HepG2 (cell line): ENCODE results near the gene MYO18B. TPM values are rescaled to one million over a fixed set of nuclear protein-coding genes. Genes with fewer than 3 reads are reported as not detected.

Source experiments
- ATAC-seq: fragments of 200-7000 bp; cut with Tn5 transposase; 3 replicates; pipeline ENCODE4 v1.9.1; 2020; ENCODE audit warnings: mild to moderate bottlenecking, moderate library complexity
- BruUV-seq: library from RNA; stranded (reverse); fragments of 400-500 nt; replicated peaks from 2 replicates; lab custom pipeline; 2021; lab: Mats Ljungman, UMichigan
- CTCF ChIA-PET: fragments of 300-600 bp; formaldehyde crosslinking; extraction: SDS; loops from one replicate; lab custom pipeline; 2021; ENCODE audit warnings: low total read pairs, inconsistent platforms, low intra/inter-chr PET ratio; lab: Yijun Ruan, JAX
- POLR2A ChIA-PET: fragments of 350-600 bp; sonication (Branson Sonifier 250); formaldehyde crosslinking; loops from one replicate; lab custom pipeline; 2020; ENCODE audit warnings: antibody characterized with exemption, inconsistent platforms; lab: Yijun Ruan, JAX
- DNase-seq: peaks from one replicate; pipeline ENCODE4 v3.0.0-alpha.2; 2015; ENCODE audit warnings: low spot score
- FAIRE-seq: peaks from 3 replicates; lab custom pipeline; 2011; peaks lifted over from hg19 to GRCh38; lab: Jason Lieb, UNC
- H2AFZ ChIP-seq: one replicate; pipeline ENCODE4 v1.6.1; 2011; ENCODE audit warnings: low read length, inconsistent platforms
- H3K27ac ChIP-seq: fragments of 300-600 bp; 3 replicates; pipeline ENCODE4 v1.8.0; 2011; ENCODE audit warnings: mixed run types, mild to moderate bottlenecking, mixed read lengths, low read length, inconsistent platforms; ENCODE audit not compliant: insufficient read depth; ENCODE audit errors: extremely low read length
- H3K27me3 ChIP-seq, 2 experiments: fragments of 200-600 bp in 1 of 2; 2 replicates in 1 of 2; 3 replicates in 1 of 2; pipeline versions ENCODE4 v1.6.0 to v1.8.0; 2011; ENCODE audit warnings: low read length in 2 of 2, mild to moderate bottlenecking in 2 of 2, moderate library complexity in 2 of 2, inconsistent platforms in 1 of 2; ENCODE audit not compliant: insufficient read depth in 2 of 2, control insufficient read depth in 1 of 2
- H3K36me3 ChIP-seq, 2 experiments: fragments of 200-600 bp in 1 of 2; replicated peaks in 1 of 2; 2 replicates in 1 of 2; 3 replicates in 1 of 2; pipeline versions ENCODE4 v1.5.1 to v1.8.0; 2011; ENCODE audit warnings: low read length in 2 of 2, inconsistent platforms in 1 of 2; ENCODE audit not compliant: insufficient read depth in 2 of 2, control insufficient read depth in 1 of 2
- H3K4me1 ChIP-seq: 2 replicates; pipeline ENCODE4 v1.5.1; 2012; ENCODE audit warnings: low read length, inconsistent platforms; ENCODE audit not compliant: insufficient read depth
- H3K4me2 ChIP-seq: 2 replicates; pipeline ENCODE4 v1.6.0; 2011; ENCODE audit warnings: low read depth, low read length, inconsistent platforms
- H3K4me3 ChIP-seq, 3 experiments: fragments of 200-600 bp in 1 of 3; sonication (generic), shearing (Covaris generic) in 1 of 3; replicated peaks in 1 of 3; 2 replicates each; pipeline ENCODE4 v1.5.1; 2011 to 2016; ENCODE audit warnings: low read length in 3 of 3, inconsistent platforms in 2 of 3, low read depth in 2 of 3, mild to moderate bottlenecking in 2 of 3, control low read depth in 1 of 3, mixed read lengths in 1 of 3; ENCODE audit not compliant: insufficient read depth in 1 of 3
- H3K79me2 ChIP-seq: one replicate; pipeline ENCODE4 v1.6.1; 2011; ENCODE audit warnings: low read length, inconsistent platforms; ENCODE audit not compliant: insufficient read depth
- H3K9ac ChIP-seq: 2 replicates; pipeline ENCODE4 v1.6.0; 2011; ENCODE audit warnings: mild to moderate bottlenecking, low read depth, low read length, inconsistent platforms; ENCODE audit not compliant: insufficient read depth
- H3K9me3 ChIP-seq: 2 replicates; pipeline ENCODE4 v1.5.1; 2012; ENCODE audit warnings: mild to moderate bottlenecking, low read length
- H4K20me1 ChIP-seq: 2 replicates; pipeline ENCODE4 v1.6.0; 2011; ENCODE audit warnings: inconsistent platforms, mild to moderate bottlenecking, low read length, moderate library complexity; ENCODE audit not compliant: insufficient read depth
- ATF5 ChIP-seq: sonication (generic); formaldehyde crosslinking; IDR thresholded peaks from 2 replicates; pipeline ENCODE4 v1.4.0; 2020; ENCODE audit warnings: mild to moderate bottlenecking, low read depth, missing genetic modification reagents
- ATF7-NPFF ChIP-seq: sonication (generic); formaldehyde crosslinking; IDR thresholded peaks from 2 replicates; pipeline ENCODE4 v1.8.1; 2023; ENCODE audit warnings: mild to moderate bottlenecking, low read depth, missing genetic modification reagents, moderate library complexity
- ESRRA ChIP-seq: sonication (generic); formaldehyde crosslinking; IDR thresholded peaks from 2 replicates; pipeline ENCODE4 v1.5.1; 2020; ENCODE audit warnings: mild to moderate bottlenecking, low read depth, missing genetic modification reagents
- EZH2 ChIP-seq: conservative IDR thresholded peaks from 2 replicates; pipeline ENCODE4 v1.6.1; 2012; ENCODE audit warnings: mild to moderate bottlenecking, low read depth, low read length, moderate library complexity
- FOXK1 ChIP-seq: sonication (generic); formaldehyde crosslinking; IDR thresholded peaks from 2 replicates; pipeline ENCODE4 v1.4.0; 2020; ENCODE audit warnings: low read depth, missing genetic modification reagents, borderline replicate concordance
- GABPA ChIP-seq, 2 experiments: IDR thresholded peaks; 2 replicates each; pipeline ENCODE4 v1.6.1; 2011 to 2016; ENCODE audit warnings: low read depth in 2 of 2, low read length in 1 of 2, missing biosample characterization in 1 of 2, missing genetic modification characterization in 1 of 2
- HNRNPH1 ChIP-seq: fragments of 200-400 bp; formaldehyde crosslinking; optimal IDR thresholded peaks from 2 replicates; pipeline ENCODE3; 2017; ENCODE audit warnings: mild to moderate bottlenecking, low read depth, low read length
- JUN ChIP-seq: sonication (generic); formaldehyde crosslinking; IDR thresholded peaks from 2 replicates; pipeline ENCODE4 v1.4.0; 2020; ENCODE audit warnings: mild to moderate bottlenecking, missing genetic modification reagents
- KDM4B ChIP-seq: sonication (generic); formaldehyde crosslinking; IDR thresholded peaks from 2 replicates; pipeline ENCODE4 v1.4.0; 2020; ENCODE audit warnings: missing genetic modification reagents
- KLF11 ChIP-seq: IDR thresholded peaks from 2 replicates; pipeline ENCODE4 v1.6.1; 2016; ENCODE audit warnings: missing compliant biosample characterization
- LRRFIP1 ChIP-seq: sonication (generic); formaldehyde crosslinking; conservative IDR thresholded peaks from 2 replicates; pipeline ENCODE4 v1.4.0; 2020; ENCODE audit warnings: missing genetic modification reagents
- MTF1 ChIP-seq: sonication (generic); formaldehyde crosslinking; IDR thresholded peaks from 2 replicates; pipeline ENCODE4 v1.5.0; 2020; ENCODE audit warnings: missing genetic modification reagents
- NONO ChIP-seq, 2 experiments: fragments of 450-650 bp in 1 of 2; sonication (generic) in 1 of 2; formaldehyde crosslinking in 1 of 2; IDR thresholded peaks in 1 of 2; conservative IDR thresholded peaks in 1 of 2; 2 replicates each; pipeline versions ENCODE4 v1.6.1 to v1.8.0; 2017 to 2022; ENCODE audit warnings: mild to moderate bottlenecking in 1 of 2, missing genetic modification reagents in 1 of 2, moderate library complexity in 1 of 2
- PITX1 ChIP-seq: sonication (generic); formaldehyde crosslinking; IDR thresholded peaks from 2 replicates; pipeline ENCODE4 v1.5.1; 2020; ENCODE audit warnings: mild to moderate bottlenecking, missing genetic modification reagents
- PPARG ChIP-seq: conservative IDR thresholded peaks from 2 replicates; pipeline ENCODE4 v1.6.1; 2016; ENCODE audit warnings: missing biosample characterization, missing genetic modification reagents
- SETDB1 ChIP-seq: sonication (generic); formaldehyde crosslinking; IDR thresholded peaks from 2 replicates; pipeline ENCODE4 v1.5.1; 2020; ENCODE audit warnings: missing genetic modification reagents, mild to moderate bottlenecking, borderline replicate concordance
- SSRP1 ChIP-seq: IDR thresholded peaks from 2 replicates; pipeline ENCODE4 v1.6.1; 2016; ENCODE audit warnings: control low read depth
- SUZ12 ChIP-seq: fragments of 150-350 bp; IDR thresholded peaks from 2 replicates; pipeline ENCODE4 v1.6.1; 2014; ENCODE audit warnings: low read depth, low read length
- TP53 ChIP-seq: sonication (generic); formaldehyde crosslinking; conservative IDR thresholded peaks from 2 replicates; pipeline ENCODE4 v1.4.0; 2020; ENCODE audit warnings: missing genetic modification reagents
- ZMYM3 ChIP-seq: sonication (generic); formaldehyde crosslinking; IDR thresholded peaks from 2 replicates; pipeline ENCODE4 v1.5.1; 2020; ENCODE audit warnings: mild to moderate bottlenecking, missing genetic modification reagents
- ZNF3 ChIP-seq: IDR thresholded peaks from 2 replicates; pipeline ENCODE4 v1.7.0; 2017; ENCODE audit warnings: inconsistent platforms
- ZNF331 ChIP-seq: sonication (generic); formaldehyde crosslinking; IDR thresholded peaks from 2 replicates; pipeline ENCODE4 v1.4.0; 2020; ENCODE audit warnings: missing genetic modification reagents
- ZNF737 ChIP-seq: sonication (generic); formaldehyde crosslinking; IDR thresholded peaks from 2 replicates; pipeline ENCODE4 v1.5.0; 2020; ENCODE audit warnings: missing genetic modification reagents, mild to moderate bottlenecking, borderline replicate concordance
- ZNF879 ChIP-seq: sonication (generic); formaldehyde crosslinking; IDR thresholded peaks from 2 replicates; pipeline ENCODE4 v1.8.1; 2023; ENCODE audit warnings: missing genetic modification reagents
- WGBS: methylation state at CpG from one replicate; pipeline ENCODE4 v1.1.6; 2017; ENCODE audit warnings: low lambda C conversion rate; 5-methylcytosine and 5-hydroxymethylcytosine counted together
- in situ Hi-C: cut with HindIII; loops from 2 replicates; pipeline ENCODE4 v1.10.0; 2017; ENCODE audit warnings: low pct_unique_long_range_greater_than_20kb; ENCODE audit not compliant: extremely low pct_ligation_motif_present
- intact Hi-C: fragments of 100-400 bp; cut with micrococcal nuclease; formaldehyde crosslinking; loops from one replicate; pipeline ENCODE4 v1.10.0; 2022; ENCODE audit not compliant: unreplicated experiment
- polyA plus RNA-seq, 8 experiments: library from polyadenylated mRNA; depleted of rRNA in 3 of 8; stranded (reverse) in 7 of 8; unstranded in 1 of 8; fragments of >200 nt; fragmentation: Illumina TruSeq in 4 of 8; extraction: Trizol in 4 of 8; gene quantifications; 2 replicates each; pipeline versions ENCODE4 v1.2.1 to v1.2.3, GENCODE V29; 2011 to 2016; ENCODE audit warnings: low read depth in 4 of 8, missing spikeins in 1 of 8, mixed read lengths in 1 of 8; ENCODE audit not compliant: insufficient read depth in 1 of 8
- total RNA-seq, 5 experiments: library from RNA; depleted of rRNA; stranded (reverse); fragments of >200 nt; fragmentation: Illumina TruSeq; extraction: Trizol; gene quantifications; 2 replicates each; pipeline ENCODE4 v1.2.3, GENCODE V29; 2016; ENCODE audit warnings: low read depth in 1 of 5

MYO18B gene
- total and polyA plus RNA-seq, 2 of the 13 experiments (the other 11 are each of a cell fraction or from before 2014, with no cell fraction given) = 0.01 TPM; not detected in 1

- intact Hi-C loops = no loop called here
- DNase-seq = peak; percentile 69
- Histone ChIP-seq H3K4me1 (peaks cover 37% of the 10 kb centered on the region), H3K27me3 (no peaks in the 10 kb centered on the region; a peak in 3 of 5 replicates), H3K27ac (peak overlapping the region; percentile 21), H3K9me3 (no peaks in the 10 kb centered on the region), H3K36me3 (no peaks in the 10 kb centered on the region), H3K79me2 (no peaks in the 10 kb centered on the region), H4K20me1 (no peaks in the 10 kb centered on the region), H3K4me2 (peak overlapping the region; percentile 15), H3K4me3 (0 out of 6 replicates have a peak overlapping the region, but pooled peaks of 1 of the 3 experiments have one; percentile 8), H2AFZ (no peak overlapping the region), H3K9ac (no peak overlapping the region)
- no TSS peak for BruUV-seq
- ATAC-seq = peak; percentile 89
- ChIA-PET POLR2A (no interaction called here), CTCF (no interaction called here)
- in situ Hi-C loops = no loop called here
- FAIRE-seq = peak; percentile 51
- 0% methylated on average over 2 of the region's 2 CpGs for WGBS
- TF ChIP-seq GABPA (IDR thresholded peaks at IDR 0.05; ENCODE audit: low read depth, low read length) (no peak), GABPA (CRISPR knock-in tag; IDR thresholded peaks at IDR 0.05; ENCODE audit: low read depth) (no peak), EZH2 (no peak), ZNF331 (0 out of 2 replicates have a peak, but pooled peaks have one; percentile 14), ZNF737 (CRISPR knock-in tag) (no peak), PITX1 (CRISPR knock-in tag) (0 out of 2 replicates have a peak, but pooled peaks have one; percentile 16), ATF7-NPFF (CRISPR knock-in tag) (no peak), SUZ12 (no peak), KLF11 (CRISPR knock-in tag) (no peak), ATF5 (CRISPR knock-in tag) (no peak), TP53 (CRISPR knock-in tag) (no peak), PPARG (CRISPR knock-in tag) (peak; percentile 74), JUN (CRISPR knock-in tag) (no peak), SETDB1 (CRISPR knock-in tag) (no peak), SSRP1 (CRISPR knock-in tag) (no peak), ZNF879 (no peak), HNRNPH1 (no peak), FOXK1 (CRISPR knock-in tag) (0 out of 2 replicates have a peak, but pooled peaks have one; percentile 16), NONO (IDR thresholded peaks at IDR 0.05) (no peak), NONO (CRISPR knock-in tag; conservative IDR thresholded peaks at IDR 0.05) (0 out of 2 replicates have a peak, but pooled peaks have one; percentile 40), MTF1 (CRISPR knock-in tag) (no peak), ESRRA (CRISPR knock-in tag) (no peak), ZMYM3 (CRISPR knock-in tag) (peak; percentile 46; the same call in 1 of the 2 replicates), KDM4B (no peak), LRRFIP1 (CRISPR knock-in tag) (no peak), ZNF3 (CRISPR knock-in tag) (no peak)
Observed at GRCh38 chr22:25748704-25749103, 6.7 kb downstream of the MYO18B start.
